ENCODE measurements around the gene CD3E.

CD3E gene

GRCh38 chr11:118291477-118292135 is 12.9 kb upstream of the CD3E start:
- DNase-seq, result no peak

- no peak for DNase-seq
Measured at GRCh38 chr11:118294053-118294452, 10.5 kb upstream of the CD3E start.

DNA sequence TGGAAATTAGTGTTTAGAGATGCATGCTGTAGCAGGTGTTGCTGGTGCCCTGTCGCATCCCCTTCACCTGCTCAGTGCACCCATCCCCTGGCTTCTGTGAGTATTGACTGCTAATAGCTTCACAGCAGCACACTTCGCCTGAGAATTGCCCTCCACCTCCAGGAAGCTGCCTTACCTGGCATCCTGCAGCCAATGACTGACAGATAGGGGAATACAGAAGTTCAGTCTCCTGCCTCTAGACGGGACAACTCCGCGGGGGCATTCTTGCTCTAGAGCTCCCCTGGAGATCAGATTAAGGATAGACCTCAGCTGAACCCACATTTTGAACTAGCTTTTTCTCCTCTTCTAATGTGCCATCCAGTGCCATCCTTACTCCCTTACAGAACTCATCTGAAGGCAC is 9.3 kb upstream of the CD3E start:
- DNase-seq, result no peak

GRCh38 chr11:118295815-118296454 is 8.6 kb upstream of the CD3E start:
- peak in 1 of 2 experiments; percentile 68 for DNase-seq

DNA sequence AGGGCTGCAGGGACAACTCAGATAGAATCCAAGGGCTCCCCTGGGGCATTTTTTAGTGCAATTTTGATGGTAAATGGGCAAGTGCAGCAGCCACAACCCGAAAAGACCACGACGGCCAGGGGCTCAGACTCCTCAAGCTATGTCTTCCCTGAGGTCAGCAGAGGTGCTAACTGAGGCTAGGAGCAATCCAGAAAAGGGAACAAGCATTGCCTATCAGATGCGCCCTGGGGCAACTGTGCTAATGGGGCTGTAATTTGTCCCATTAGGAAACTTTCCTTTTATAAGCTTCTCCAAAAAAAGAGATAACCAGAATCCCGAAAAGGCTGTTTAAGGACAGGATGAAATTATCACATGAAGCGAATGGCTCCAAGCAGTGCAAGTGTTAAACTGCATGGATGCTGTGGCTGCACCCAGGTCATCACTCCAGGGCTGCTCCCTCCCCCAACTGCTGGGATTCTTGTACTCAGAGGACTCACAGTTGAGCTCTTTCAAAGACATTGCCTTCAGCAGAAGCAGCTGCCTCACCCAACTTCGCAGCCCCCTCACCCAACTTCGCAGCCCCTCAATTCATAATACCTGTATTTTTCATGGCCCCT is 2.8 kb upstream of the CD3E start:
- no peak for DNase-seq

DNA sequence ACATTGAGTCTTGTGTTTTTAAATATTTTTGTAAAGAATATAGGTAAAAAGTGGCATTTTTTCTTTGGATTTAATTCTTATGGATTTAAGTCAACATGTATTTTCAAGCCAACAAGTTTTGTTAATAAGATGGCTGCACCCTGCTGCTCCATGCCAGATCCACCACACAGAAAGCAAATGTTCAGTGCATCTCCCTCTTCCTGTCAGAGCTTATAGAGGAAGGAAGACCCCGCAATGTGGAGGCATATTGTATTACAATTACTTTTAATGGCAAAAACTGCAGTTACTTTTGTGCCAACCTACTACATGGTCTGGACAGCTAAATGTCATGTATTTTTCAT is 333 bp upstream of the CD3E start:
- no peak for DNase-seq

DNA sequence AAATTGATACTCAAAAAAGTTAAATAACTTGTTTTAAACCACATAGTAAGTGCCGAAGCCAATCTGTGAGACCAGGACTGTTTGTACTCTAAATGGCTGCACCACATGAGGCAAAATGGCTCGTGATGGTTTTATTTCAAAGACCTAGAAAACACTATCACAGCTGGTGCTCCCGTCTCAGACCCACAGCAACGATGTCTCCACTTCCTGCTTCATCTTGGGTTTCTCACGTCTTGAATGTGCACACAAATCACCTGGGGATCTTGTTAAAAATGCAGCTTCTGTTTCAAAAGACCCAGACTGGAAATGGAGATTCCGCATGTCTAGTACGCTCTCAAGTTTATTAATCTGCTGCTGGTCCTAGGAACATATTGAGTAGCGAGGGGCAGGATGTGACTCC is 1.2 kb downstream of the CD3E start:
- DNase-seq, result peak in 1 of 2 experiments; percentile 27

GRCh38 chr11:118306556-118306955 is 2.0 kb downstream of the CD3E start:
- DNase-seq, result peak in 1 of 2 experiments; percentile 72

DNA sequence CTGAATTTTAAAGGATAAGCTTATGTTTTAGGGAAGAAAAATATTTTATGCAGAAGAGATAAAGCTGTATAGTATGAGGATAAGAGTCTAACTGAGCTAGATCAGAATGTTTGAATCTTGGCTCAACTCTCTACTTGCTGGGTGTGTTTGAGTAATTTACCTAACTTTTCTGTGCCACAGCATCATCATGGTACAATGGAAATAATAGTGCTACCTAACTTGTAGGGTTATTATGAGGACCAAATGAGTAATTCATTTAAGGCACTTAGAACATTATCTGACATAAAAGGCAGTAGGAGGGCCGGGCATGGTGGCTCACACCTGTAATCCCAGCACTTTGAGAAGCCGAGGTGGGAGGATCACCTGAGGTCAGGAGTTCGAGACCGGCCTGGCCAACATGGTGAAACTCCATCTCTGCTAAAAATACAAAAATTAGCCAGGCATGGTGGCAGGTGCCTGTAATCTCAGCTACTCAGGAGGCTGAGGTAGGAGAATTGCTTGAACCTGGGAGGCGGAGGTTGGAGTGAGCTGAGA is 4.5 kb downstream of the CD3E start:
- peak in 1 of 2 experiments; percentile 45 for DNase-seq

GRCh38 chr11:118310271-118310670 is 5.7 kb downstream of the CD3E start:
- no peak for DNase-seq

DNA sequence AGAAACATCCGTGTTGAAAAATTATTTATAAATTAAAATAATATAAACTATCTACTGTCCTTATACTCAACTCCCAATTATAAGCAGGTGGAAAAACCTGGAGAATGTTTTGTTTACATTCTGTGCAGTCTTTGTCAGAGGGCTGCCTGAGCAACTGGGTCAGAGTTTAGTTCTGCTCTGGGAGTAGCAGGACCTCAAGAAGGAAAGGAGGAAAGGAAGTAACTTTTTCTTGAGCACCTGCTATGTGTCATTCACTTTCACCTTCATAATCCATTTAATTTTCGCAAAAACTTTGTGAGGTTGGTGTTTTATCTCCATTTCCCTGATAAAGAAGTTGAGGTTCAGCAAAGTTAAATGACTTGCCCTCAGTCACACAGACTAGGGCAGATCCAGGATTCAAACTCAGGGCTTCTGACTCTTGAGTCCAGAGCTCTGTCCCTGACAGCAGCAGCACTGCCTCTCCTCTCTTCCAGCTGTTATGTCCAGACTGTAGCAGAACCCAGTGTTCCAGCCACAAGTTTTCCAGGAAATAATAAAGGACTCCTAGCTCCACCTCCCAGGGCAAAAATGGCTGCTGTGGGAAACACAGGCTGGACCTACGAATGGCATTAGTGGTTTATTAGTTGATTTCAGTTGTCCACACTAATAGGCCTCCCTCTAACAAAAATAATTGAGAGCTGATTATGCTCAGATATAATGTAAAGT is 6.4 kb downstream of the CD3E start:
- no peak for DNase-seq

GRCh38 chr11:118311518-118311917 is 7.0 kb downstream of the CD3E start:
- DNase-seq, result no peak

DNA sequence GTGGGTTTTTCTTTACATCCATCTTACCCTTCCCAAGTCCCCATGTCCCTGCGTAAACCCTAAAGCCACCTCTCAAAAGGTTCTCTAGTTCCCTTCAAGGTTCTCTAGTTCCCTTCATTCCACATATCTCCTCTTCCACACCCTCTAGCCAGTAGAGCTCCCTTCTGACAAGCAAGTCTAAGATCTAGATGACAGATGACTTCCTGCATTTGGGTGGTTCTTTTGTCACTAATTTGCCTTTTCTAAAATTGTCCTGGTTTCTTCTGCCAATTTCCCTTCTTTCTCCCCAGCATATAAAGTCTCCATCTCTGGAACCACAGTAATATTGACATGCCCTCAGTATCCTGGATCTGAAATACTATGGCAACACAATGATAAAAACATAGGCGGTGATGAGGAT is 7.8 kb downstream of the CD3E start:
- DNase-seq, result no peak

- DNase-seq, result no peak
Measured at GRCh38 chr11:118313242-118313641, 8.7 kb downstream of the CD3E start.

DNA sequence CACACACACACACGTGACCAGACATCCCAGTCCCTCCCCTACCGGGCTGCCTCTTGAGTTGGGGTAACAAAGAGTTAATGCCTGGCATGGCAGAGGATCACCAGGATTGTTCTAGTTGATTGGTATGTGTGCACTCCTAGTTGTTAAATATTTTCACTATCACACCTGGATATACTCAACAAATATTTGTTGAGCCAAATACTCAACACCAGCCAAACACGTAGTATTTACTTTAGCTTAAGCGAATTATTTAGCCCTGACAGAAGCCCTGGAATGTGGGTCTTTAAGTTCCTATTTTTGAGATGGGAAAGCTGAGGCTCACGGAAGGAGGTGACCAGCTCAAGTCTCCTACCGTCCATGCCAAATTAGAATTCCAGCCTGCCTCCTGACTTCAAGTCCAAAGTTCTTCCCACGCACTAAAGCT is 10.5 kb downstream of the CD3E start:
- DNase-seq, result no peak

GRCh38 chr11:118318124-118318523 is 13.6 kb downstream of the CD3E start:
- no peak for DNase-seq

DNA sequence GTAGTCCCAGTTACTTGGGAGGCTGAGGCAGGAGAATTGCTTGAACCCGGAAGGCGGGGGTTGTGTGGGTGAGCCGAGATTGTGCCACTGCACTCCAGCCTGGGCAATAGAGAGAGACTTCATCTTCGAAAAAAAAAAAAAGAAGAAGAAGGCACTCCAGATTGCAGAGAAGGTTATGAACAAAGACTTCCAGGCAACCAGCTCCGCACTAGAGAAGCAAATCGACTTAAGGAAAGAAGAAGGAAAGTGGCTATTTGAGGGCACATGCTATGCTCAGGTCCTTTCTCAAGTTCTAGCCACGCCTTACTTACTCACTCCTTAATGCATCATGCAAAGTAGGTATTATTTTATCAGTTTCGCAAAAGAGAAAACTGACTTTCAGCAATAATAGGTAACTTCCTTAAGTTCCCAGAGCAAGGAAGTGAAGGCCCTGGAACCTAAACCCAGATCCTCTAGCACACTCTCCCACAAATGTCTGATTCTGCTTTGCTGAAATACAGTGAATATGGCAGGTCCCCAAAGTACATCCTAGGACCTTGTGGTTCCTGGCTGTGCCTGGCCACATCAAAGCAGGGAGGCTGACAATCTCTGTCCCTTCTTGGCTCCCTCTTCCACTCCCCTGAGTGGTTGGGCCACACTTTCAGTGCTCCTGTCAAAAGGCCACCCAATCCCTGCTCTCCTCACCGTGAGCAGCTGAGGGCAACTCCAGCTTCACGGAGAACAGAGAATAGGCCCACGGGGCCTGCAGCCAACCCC is 14.2 kb downstream of the CD3E start:
- no peak for DNase-seq

DNA sequence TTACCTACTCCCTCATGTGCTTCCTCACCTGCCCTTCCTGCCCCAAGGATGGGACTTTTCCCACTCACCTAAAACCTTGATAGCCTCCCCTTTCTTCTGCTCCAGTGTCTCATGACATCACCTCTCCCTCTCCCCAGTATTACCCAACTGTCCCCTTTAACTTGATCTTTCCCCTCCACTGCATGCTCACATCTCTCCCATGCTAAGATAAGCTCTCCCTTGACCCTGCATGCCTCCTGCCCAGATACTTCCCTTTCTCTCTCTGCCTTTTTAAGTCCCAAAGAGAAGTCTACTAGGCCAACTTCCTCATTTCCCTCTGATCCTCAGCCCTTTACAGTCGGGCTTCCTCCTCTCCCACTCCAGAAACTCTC is 14.8 kb downstream of the CD3E start:
- no peak for DNase-seq

GRCh38 chr11:118320515-118320914 is 16.0 kb downstream of the CD3E start:
- DNase-seq, result no peak

GRCh38 chr11:118321386-118322082 is 17.0 kb downstream of the CD3E start:
- DNase-seq, result no peak

DNA sequence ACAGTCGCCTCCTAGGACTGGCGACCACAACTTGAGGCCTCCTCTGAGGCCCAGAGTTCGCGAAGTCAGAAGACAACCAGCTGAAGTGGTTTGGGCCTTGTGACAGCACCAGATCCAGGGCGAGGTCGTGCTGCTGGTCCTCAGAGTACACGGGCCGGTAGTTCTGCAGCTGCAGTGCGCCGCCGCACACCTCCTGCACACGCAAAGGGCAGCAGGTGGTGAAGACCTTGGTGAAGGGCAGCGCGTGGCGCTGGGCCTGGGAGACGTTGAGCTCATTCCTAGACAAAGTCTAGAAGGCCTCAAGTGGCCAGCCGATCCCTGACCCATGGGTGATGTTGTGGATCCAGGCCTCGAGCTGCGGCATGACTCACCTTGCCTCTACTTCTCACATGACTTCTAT is 18.2 kb downstream of the CD3E start:
- DNase-seq, result no peak

DNA sequence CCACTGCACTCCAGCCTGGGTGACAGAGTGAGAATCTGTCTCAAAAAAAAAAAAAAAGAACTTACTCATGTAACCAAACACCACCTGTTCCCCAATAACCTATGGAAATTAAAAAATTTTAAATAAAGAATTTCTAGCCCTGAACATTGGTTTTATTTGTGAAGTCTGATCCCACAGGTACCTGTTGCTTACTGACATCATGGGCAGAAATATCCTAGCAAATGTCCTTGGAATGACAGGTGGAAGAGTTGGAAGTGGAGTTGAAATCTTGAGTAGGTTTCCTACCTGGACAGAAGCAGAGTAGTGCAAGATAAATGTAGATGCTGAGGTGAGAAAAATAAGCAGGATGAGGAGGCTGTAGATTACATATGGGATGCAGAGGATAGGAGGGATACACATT is 20.8 kb downstream of the CD3E start:
- no peak for DNase-seq
